Measurements from ENCODE around the gene ENPP4.
"Not testable (repeated sequence)": the region's sequence is repeated elsewhere in the genome, so short reads cannot be mapped to it uniquely, and the experiment has no call there.

ENPP4 gene

GRCh38 chr6:46131291-46131690 is 1.5 kb downstream of the ENPP4 start:
- not testable (repeated sequence) for DNase-seq

GRCh38 chr6:46134216-46134615 is 4.4 kb downstream of the ENPP4 start:
- no peak for DNase-seq

GRCh38 chr6:46135176-46135575 is 5.4 kb downstream of the ENPP4 start:
- DNase-seq, result no peak

- no peak for DNase-seq
Observed at GRCh38 chr6:46136831-46137230, 7.0 kb downstream of the ENPP4 start.

GRCh38 chr6:46137387-46137786 is 7.6 kb downstream of the ENPP4 start:
- DNase-seq, result no peak

- DNase-seq, result no peak
Observed at GRCh38 chr6:46138281-46138680, 8.5 kb downstream of the ENPP4 start.

- DNase-seq, result no peak
Observed at GRCh38 chr6:46144270-46144669, 14.5 kb downstream of the ENPP4 start.

GRCh38 chr6:46149066-46149465 is 19.3 kb downstream of the ENPP4 start:
- DNase-seq, result not testable (repeated sequence)

GRCh38 chr6:46156701-46157100 is 26.9 kb downstream of the ENPP4 start:
- DNase-seq, result no peak

GRCh38 chr6:46159229-46159628 is 29.4 kb downstream of the ENPP4 start:
- DNase-seq, result no peak

GRCh38 chr6:46160102-46160501 is 30.3 kb downstream of the ENPP4 start:
- no peak for DNase-seq

GRCh38 chr6:46170357-46171289 is 40.8 kb downstream of the ENPP4 start, which contains the start of gene ENPP5:
Gene ENPP5, minus strand, starts transcription at chr6:46170980. Its CDS starts 2,718 bp downstream, at chr6:46168262.
- DNase-seq, result peak; percentile 66

- DNase-seq, result no peak
Observed at GRCh38 chr6:46172176-46172575, 42.4 kb downstream of the ENPP4 start.

- DNase-seq, result no peak
Observed at GRCh38 chr6:46174904-46175303, 45.1 kb downstream of the ENPP4 start.

GRCh38 chr6:46175446-46175845 is 45.7 kb downstream of the ENPP4 start:
- no peak for DNase-seq

GRCh38 chr6:46175976-46176375 is 46.2 kb downstream of the ENPP4 start:
- DNase-seq, result no peak

GRCh38 chr6:46184114-46184513 is 54.3 kb downstream of the ENPP4 start:
- DNase-seq, result no peak

GRCh38 chr6:46186583-46186982 is 56.8 kb downstream of the ENPP4 start:
- no peak for DNase-seq

- no peak for DNase-seq
Observed at GRCh38 chr6:46189726-46190125, 59.9 kb downstream of the ENPP4 start.

- no peak for DNase-seq
Observed at GRCh38 chr6:46190889-46191288, 61.1 kb downstream of the ENPP4 start.

GRCh38 chr6:46191961-46192360 is 62.2 kb downstream of the ENPP4 start:
- no peak for DNase-seq

All from NCI-H2107 (cell line).